ENCODE results near the gene VASN. TPM values are rescaled to one million over a fixed set of nuclear protein-coding genes. Genes with fewer than 3 reads are reported as not detected.

The VASN gene
- total RNA-seq, 1 donor from 2014 or later, result 3.1 TPM

DNA sequence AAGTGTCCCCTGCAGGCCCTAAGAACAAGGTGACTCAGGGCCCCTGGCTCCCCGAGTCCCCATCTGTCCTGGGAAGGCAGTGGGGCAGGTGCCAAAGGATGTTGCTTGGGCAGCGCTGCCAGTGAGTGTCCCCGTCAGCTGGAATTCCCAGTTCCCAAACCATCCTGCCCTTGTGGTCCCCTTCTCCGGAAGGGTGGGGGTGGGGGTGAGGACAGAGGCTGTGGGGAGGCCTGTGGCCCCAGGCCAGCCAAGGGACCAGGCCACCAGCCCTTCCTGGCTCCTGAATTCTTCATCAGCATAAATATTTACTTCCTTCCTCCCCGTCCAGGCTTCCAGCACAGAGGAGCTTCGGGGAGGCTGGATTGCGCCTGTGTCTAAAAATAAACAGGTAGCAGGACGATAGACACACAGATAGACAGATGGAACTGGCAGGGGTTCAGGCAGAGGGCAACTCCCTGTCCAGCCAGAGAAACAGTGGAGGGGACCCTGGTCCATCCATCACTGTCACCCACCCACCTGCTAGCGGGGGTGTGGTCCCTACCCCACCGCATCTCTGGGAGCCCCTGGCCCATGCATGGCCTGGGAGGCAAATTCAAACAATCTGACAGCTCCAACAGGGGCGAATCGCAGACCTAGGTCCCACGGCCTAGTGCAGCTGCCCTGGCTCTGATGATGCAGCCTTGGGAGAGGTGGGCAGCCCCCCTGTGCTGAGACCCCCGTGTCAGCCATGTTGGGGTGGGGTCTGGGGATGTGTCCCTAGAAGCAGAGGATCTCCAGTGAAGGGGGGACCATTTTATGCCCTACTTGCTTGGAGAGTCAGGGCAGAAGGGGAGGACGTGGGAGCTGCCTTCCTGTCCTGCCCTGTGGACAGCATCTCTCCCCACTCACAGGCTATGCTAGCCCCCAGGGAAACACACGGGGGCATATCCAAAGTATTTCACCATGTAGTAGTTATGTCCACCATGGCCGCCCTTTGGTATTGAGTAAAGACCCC lies 42.6 kb upstream of the VASN start:
- Histone ChIP-seq H3K27ac (no peak overlapping the region), H3K4me1 (peaks cover 6% of the 10 kb centered on the region), H3K79me2 (ENCODE audit: low read depth) (peaks cover 22% of the 10 kb centered on the region), H4K20me1 (ENCODE audit: low read depth) (peaks cover 61% of the 10 kb centered on the region), H3F3A (ENCODE audit: low read depth) (peaks cover 31% of the 10 kb centered on the region), H3K36me3 (no peaks in the 10 kb centered on the region), H3K9ac (no peak overlapping the region), H3K9me3 (ENCODE audit: low read depth) (no peaks in the 10 kb centered on the region), H3K4me2 (peak overlapping the region; percentile 88), H3K27me3 (no peaks in the 10 kb centered on the region), H2AFZ (replicated peaks) (no peak overlapping the region), H3K4me3 (no peak overlapping the region)
- H3K4me1 Mint-ChIP-seq, result peaks cover 26% of the 10 kb centered on the region
- DNase-seq (ENCODE audit: low spot score), result no peak
- H3K27me3 Mint-ChIP-seq (ENCODE audit: insufficient read depth, low read depth), result peaks cover 2% of the 10 kb centered on the region
- no peaks in the 10 kb centered on the region for H3K36me3 Mint-ChIP-seq
- peak overlapping the region; percentile 65 for H3K4me3 Mint-ChIP-seq
- TF ChIP-seq EZH2phosphoT487 (IDR thresholded peaks at IDR 0.05) (no peak), EZH2 (IDR thresholded peaks at IDR 0.05) (no peak)
- TF ChIP-seq, protein P1, sequence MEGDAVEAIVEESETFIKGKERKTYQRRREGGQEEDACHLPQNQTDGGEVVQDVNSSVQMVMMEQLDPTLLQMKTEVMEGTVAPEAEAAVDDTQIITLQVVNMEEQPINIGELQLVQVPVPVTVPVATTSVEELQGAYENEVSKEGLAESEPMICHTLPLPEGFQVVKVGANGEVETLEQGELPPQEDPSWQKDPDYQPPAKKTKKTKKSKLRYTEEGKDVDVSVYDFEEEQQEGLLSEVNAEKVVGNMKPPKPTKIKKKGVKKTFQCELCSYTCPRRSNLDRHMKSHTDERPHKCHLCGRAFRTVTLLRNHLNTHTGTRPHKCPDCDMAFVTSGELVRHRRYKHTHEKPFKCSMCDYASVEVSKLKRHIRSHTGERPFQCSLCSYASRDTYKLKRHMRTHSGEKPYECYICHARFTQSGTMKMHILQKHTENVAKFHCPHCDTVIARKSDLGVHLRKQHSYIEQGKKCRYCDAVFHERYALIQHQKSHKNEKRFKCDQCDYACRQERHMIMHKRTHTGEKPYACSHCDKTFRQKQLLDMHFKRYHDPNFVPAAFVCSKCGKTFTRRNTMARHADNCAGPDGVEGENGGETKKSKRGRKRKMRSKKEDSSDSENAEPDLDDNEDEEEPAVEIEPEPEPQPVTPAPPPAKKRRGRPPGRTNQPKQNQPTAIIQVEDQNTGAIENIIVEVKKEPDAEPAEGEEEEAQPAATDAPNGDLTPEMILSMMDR (IDR thresholded peaks at IDR 0.05), result no peak
- no peaks in the 10 kb centered on the region for H3K9me3 Mint-ChIP-seq
- no peak overlapping the region for H3K27ac Mint-ChIP-seq

DNA sequence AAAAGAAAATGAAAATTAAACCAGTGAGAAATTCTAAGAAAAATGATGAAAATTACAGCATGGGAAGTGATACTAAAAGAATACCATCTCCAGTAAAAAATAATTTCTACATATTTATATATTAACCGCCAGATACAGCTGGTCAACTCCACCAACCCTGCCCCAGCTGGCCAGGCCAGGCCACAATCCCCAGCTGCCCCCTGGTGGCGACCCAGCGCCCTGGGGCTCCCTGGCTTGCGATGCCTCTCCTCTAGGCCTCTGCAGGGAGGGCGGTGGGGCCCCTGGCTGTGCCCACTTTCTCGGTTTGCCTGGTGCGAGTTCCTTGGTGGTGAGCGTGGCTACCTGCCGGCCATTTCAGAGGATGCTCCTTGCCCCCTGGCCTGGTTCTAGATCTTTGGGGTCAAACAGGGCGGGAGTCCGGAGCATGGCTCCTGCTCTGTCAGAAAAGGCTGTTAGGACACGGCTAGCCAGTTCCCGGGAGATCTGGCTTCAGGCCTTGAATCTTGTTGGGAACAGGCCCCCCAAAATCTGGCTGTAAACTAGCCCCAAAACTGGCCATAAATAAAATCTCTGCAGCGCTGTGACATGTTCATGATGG lies 41.3 kb upstream of the VASN start:
- Mint-ChIP-seq H3K36me3 (no peaks in the 10 kb centered on the region), H3K27ac (no peak overlapping the region), H3K9me3 (no peaks in the 10 kb centered on the region), H3K4me1 (peaks cover 20% of the 10 kb centered on the region), H3K27me3 (ENCODE audit: insufficient read depth, low read depth) (peaks cover 2% of the 10 kb centered on the region), H3K4me3 (peak overlapping the region; percentile 1)
- H3K27ac ChIP-seq, result no peak overlapping the region
- H2AFZ ChIP-seq (replicated peaks), result no peak overlapping the region
- H3K9me3 ChIP-seq (ENCODE audit: low read depth), result no peaks in the 10 kb centered on the region
- peak; percentile 81 for DNase-seq (ENCODE audit: low spot score)
- H3K4me2 ChIP-seq, result no peak overlapping the region
- H3K79me2 ChIP-seq (ENCODE audit: low read depth), result peaks cover 18% of the 10 kb centered on the region
- no peak overlapping the region for H3K4me3 ChIP-seq
- TF ChIP-seq EZH2phosphoT487 (IDR thresholded peaks at IDR 0.05) (no peak), EZH2 (IDR thresholded peaks at IDR 0.05) (no peak)
- TF ChIP-seq, protein P1 (IDR thresholded peaks at IDR 0.05), result peak; percentile 86
- no peak overlapping the region for H3K9ac ChIP-seq
- peaks cover 26% of the 10 kb centered on the region for H3F3A ChIP-seq (ENCODE audit: low read depth)
- no peaks in the 10 kb centered on the region for H3K27me3 ChIP-seq
- peaks cover 4% of the 10 kb centered on the region for H3K4me1 ChIP-seq
- peaks cover 48% of the 10 kb centered on the region for H4K20me1 ChIP-seq (ENCODE audit: low read depth)
- H3K36me3 ChIP-seq, result no peaks in the 10 kb centered on the region

DNA sequence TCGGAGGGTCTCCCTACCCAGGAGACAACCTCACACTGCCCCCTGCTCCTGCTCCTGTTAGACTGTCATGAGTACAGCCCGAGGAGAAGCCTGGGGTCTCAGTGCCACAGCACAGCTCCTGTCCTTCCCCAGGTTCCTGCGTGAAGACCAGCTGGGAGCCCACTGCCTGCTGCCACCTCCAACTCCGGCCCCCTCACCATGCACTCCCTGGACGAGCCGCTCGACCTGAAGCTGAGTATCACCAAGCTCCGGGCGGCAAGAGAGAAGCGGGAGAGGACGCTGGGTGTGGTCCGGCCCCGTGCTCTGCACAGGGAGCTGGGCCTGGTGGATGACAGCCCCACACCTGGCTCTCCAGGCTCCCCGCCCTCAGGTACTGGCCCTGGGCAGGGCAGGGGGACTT lies 39.6 kb upstream of the VASN start:
- Histone ChIP-seq H3K36me3 (no peaks in the 10 kb centered on the region), H2AFZ (replicated peaks) (no peak overlapping the region), H3K4me1 (peaks cover 4% of the 10 kb centered on the region), H4K20me1 (ENCODE audit: low read depth) (peaks cover 40% of the 10 kb centered on the region), H3K4me3 (no peak overlapping the region), H3K27ac (no peak overlapping the region), H3K4me2 (no peak overlapping the region), H3K79me2 (ENCODE audit: low read depth) (peaks cover 15% of the 10 kb centered on the region), H3K9ac (no peak overlapping the region), H3K9me3 (ENCODE audit: low read depth) (no peaks in the 10 kb centered on the region), H3F3A (ENCODE audit: low read depth) (peaks cover 15% of the 10 kb centered on the region), H3K27me3 (no peaks in the 10 kb centered on the region)
- peaks cover 4% of the 10 kb centered on the region for H3K36me3 Mint-ChIP-seq
- H3K4me3 Mint-ChIP-seq, result no peak overlapping the region
- DNase-seq (ENCODE audit: low spot score), result no peak
- H3K27ac Mint-ChIP-seq, result no peak overlapping the region
- TF ChIP-seq EZH2phosphoT487 (IDR thresholded peaks at IDR 0.05) (no peak), EZH2 (IDR thresholded peaks at IDR 0.05) (no peak)
- TF ChIP-seq, protein P1 (IDR thresholded peaks at IDR 0.05), result no peak
- peaks cover 17% of the 10 kb centered on the region for H3K4me1 Mint-ChIP-seq
- H3K27me3 Mint-ChIP-seq (ENCODE audit: insufficient read depth, low read depth), result peaks cover 2% of the 10 kb centered on the region
- H3K9me3 Mint-ChIP-seq, result no peaks in the 10 kb centered on the region

Data from neural progenitor cell (in vitro differentiated cells).